NCI-H446 (cell line): ENCODE results near the gene CD109.

ENCODE experiments used
- DNase-seq, 2 experiments: peaks; one replicate each; lab custom pipeline; 2025; lab: John Stamatoyannopoulos, UW

The CD109 gene

GRCh38 chr6:73727114-73727513, 31.1 kb downstream of the CD109 start:
- DNase-seq: no peak

DNA sequence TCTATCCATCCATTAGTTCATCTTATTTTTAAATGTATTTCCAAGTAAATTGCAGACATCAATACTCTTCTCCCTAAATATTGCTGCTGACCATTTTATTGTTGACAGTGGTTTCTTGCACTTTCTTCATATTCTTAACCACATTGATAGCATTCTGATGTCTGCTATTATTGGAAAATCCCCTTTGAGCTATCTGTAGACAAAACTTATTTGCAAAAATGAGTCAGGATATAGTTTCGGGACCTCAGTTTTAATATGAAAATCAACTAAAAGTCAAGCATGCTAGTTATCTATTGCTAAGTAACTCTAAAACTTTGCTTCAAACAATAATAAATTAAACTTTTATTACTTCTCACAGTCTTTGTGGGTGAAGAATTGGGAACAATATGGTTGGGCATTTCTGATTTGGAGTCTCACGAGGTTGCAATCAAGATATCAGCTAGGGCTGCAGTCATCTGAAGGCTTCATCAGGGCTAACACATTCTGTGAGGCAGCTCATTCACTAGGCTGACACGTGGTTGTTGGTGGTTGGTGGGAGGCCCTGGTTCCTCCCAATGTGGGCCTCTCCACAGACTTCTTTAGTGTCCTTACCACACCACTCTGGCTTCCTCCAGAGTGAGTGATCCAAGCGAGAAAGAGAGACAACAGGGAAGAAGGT, 32.7 kb downstream of the CD109 start:
- DNase-seq: no peak

DNA sequence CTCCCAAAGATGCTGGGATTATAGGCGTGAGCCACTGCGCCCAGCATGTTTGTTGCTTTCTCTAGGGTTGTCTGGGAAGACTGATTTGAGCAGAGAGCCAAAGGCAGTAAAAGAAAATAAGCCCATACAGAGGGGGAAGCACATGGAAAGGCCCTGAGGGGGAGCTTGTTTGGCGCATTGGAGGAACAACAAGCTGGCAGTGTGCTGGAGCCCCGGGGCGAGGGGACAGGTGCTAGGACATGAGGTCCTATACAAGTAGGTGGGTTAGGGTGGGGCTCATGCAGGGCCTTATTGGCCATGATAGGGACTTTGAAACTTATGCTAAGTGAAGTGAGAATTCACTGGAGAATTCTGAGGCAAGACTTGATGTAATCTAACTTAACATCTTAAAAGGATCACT, 35.3 kb downstream of the CD109 start:
- DNase-seq: no peak

GRCh38 chr6:73732845-73733675, 37.1 kb downstream of the CD109 start:
- DNase-seq: peak; percentile 42 to 62

DNA sequence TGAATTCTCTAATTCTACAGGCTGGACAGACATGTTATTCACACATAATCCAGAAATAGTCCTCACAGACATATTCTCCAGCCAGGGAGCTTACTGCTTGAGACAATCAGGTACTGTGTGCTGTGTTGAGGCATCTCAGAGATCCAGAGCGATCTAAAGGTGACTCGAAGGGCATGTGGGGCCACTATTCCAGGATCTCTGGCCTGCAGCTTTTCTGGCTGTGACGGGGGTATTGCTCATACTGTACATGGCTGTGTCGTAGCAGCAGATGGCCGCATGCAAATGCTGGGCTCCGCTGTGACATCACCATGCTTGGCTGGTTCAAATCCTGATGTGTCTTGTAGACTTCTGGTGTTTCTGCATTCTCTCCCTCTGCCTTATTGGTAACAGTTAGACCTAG, 37.8 kb downstream of the CD109 start:
- no peak for DNase-seq

GRCh38 chr6:73734832-73735453, 38.9 kb downstream of the CD109 start:
- DNase-seq: no peak

GRCh38 chr6:73738367-73739028, 42.5 kb downstream of the CD109 start:
- no peak for DNase-seq

- peak; percentile 27 to 52 for DNase-seq
Observed at GRCh38 chr6:73739096-73739495, 43.1 kb downstream of the CD109 start.

DNA sequence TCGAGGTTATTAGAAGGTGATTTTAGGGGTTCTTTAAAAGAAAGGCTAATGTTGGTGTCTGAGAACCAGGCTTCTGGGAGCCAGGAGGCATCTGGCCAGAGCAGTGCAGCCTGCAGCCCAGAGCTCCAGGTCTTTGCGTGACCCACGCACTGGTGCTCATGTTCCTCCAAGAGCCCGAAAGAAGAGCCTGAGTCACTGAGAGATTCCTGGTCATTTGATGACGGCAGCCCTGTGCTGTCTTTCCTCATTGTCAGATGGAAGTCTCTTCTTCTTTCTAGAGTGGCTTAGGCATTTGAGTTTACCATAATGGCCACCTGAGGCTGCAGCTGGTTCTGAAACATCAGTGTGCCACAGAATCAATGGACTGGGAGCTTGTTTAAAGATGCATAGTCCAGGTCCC, 46.4 kb downstream of the CD109 start:
- DNase-seq: no peak

- DNase-seq: no peak
Observed at GRCh38 chr6:73743081-73743480, 47.1 kb downstream of the CD109 start.

DNA sequence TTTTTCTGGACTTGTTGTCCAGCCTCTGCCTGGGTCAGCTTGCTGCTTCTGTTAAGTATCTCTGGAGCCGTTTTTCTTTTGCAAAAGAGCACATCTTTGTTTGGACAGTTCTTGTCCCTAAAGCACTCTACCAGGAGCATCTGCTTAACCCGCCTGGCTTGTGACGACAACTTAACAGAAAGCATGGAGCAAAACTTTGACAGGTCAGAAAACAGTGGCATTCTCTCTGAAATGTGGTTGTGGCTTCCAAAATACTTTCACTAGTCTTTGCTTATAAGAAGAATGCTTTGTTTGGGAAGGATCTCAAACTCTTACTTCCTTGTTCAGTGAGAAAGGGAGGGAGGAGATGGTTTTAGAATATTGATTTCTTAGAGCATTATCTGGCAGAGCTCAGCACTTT, 47.6 kb downstream of the CD109 start:
- no peak for DNase-seq

GRCh38 chr6:73746787-73747186, 50.8 kb downstream of the CD109 start:
- no peak for DNase-seq

DNA sequence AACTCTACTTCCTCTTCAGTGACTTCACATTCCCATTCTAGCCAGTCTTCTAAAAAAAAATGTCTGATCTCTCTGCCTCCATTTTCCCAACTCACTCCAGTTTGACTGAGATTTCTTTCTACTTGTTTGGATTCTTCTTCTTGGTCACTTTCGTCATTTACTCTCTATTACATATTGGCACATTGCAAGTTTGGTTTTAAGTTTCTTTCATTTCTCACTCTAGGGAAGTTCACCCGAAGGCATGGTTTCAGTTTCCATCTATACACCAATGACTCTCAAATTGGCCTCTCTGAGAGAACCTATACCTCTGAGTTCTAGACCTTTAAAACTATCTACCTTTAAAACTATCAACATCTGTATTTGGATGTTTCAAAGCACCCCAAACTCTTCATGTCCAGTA, 51.3 kb downstream of the CD109 start:
- no peak for DNase-seq

DNA sequence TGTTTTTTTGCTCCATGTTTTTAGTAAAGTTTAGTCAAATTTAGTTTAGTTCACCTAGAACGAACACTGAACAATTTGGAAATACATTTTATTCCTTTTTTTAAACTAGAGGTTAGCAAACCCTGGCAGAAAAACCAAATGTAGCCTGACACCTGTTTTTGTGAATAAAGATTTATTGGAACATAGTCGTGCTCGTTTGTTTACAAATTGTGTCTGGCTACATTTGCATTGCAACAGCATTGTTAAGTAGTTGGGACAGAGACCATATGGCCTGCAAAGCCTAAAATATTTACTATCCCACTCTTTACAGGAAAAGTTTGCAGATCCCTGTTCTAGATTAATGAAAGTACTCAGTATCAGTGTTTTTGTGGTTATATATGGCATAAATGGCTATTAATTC, 56.9 kb downstream of the CD109 start:
- DNase-seq: no peak

DNA sequence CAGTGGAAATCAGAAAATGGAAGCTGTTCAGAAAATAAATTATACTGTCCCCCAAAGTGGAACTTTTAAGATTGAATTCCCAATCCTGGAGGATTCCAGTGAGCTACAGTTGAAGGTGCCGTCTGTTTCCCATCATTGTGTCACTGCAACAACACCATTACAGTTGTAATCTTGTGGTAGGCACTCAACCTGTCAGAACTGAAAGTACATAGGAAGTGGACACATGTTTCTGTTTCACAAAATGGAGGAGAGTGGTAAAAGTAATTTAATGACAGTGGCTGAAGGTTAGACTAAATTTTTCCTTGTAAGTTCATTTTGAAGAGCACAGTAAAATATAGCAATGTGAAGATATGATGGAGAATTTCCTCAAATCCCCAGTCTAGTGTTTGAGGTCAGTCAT, 70.0 kb downstream of the CD109 start:
- no peak for DNase-seq

DNA sequence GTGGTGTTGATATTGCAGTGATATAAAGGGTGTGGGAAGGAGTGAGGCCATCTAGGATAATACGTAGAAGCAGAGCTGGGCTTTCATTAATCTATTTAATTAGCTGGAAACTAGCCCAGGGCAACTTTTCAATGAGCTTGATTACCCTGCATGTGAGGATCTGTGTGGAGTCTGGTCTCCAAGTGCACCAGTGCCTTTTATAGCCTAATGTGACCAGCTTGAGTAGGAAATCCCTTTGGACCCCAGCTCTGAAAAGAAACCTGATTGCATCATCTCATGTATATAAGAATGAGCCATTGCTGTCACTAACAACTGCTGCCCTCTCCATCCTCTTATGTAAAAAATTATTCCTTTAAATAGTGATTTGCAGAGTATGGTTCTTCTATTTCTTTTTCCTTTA, 72.6 kb downstream of the CD109 start:
- DNase-seq: no peak

- DNase-seq: no peak
Observed at GRCh38 chr6:73769976-73770375, 74.0 kb downstream of the CD109 start.

GRCh38 chr6:73774311-73774774, 78.3 kb downstream of the CD109 start:
- DNase-seq: no peak

- DNase-seq: no peak
Observed at GRCh38 chr6:73779943-73780342, 83.9 kb downstream of the CD109 start.

GRCh38 chr6:73782911-73783310, 86.9 kb downstream of the CD109 start:
- no peak for DNase-seq

GRCh38 chr6:73784726-73785505, 88.9 kb downstream of the CD109 start:
- no peak for DNase-seq

GRCh38 chr6:73790574-73790973, 94.6 kb downstream of the CD109 start:
- no peak for DNase-seq
